HG03139 (cell line): Measurements from ENCODE around the gene MTHFD1L.

Experiments used
- ATAC-seq: cut with Tn5 transposase; IDR thresholded peaks from one replicate; pipeline ENCODE4 v1.9.1; 2021; ENCODE audit not compliant: unreplicated experiment

The MTHFD1L gene

DNA sequence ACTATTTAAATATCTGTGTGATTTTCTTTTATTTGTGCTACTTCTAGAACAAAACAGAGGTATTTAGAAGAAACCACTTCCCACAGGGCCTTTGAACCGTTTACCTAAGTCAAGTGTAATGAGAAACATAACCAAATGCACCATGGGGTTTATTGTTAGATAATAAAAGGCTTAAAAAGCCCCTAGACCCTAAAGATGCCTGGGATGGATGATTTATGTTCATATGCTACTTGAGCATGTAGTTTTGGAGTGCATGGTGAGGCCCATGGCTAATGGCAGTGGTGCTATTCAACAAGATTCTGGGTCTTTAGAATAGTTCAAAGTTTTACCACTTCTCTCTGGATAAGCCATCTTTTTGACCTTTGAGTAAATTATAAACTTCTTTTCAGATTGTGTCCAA, 65.9 kb downstream of the MTHFD1L start:
- ATAC-seq: no peak

DNA sequence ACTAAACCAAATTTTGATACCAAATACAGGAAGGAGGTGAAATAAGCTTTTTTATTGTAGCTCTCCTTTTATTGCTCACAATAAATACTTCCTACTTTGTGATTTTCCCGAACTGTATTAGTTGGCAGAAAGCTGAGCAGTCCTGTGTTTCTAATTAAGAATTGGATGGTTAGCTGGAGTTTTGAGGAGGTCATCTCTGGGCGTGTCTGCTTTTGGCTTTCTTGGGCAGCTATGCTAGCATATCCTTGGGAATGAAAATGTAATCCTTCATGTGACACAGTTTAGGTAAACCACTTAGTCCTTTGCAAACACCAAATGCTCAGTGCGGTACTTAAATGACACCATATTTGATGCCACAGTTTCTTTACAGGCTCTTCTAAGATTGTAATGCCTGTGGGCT, 67.5 kb downstream of the MTHFD1L start:
- no peak for ATAC-seq

DNA sequence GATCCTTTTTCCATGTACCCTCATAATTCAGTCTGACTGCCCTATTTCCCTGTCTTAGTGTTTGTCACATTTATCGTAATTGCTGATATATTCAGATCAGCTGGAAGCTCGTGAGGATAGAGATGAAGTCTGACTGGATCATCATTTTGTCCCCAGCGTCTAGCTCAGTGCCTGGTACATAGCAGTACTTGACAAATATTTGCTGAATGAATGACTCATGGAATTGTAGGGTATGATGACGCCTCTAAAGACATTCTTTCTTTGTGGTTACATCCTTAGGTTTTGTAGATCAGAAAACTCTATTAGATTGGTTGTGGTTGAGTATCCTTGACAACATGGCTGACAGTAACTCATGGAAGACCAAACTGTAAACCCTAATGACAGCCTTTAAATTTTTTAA, 68.9 kb downstream of the MTHFD1L start:
- ATAC-seq: no peak

DNA sequence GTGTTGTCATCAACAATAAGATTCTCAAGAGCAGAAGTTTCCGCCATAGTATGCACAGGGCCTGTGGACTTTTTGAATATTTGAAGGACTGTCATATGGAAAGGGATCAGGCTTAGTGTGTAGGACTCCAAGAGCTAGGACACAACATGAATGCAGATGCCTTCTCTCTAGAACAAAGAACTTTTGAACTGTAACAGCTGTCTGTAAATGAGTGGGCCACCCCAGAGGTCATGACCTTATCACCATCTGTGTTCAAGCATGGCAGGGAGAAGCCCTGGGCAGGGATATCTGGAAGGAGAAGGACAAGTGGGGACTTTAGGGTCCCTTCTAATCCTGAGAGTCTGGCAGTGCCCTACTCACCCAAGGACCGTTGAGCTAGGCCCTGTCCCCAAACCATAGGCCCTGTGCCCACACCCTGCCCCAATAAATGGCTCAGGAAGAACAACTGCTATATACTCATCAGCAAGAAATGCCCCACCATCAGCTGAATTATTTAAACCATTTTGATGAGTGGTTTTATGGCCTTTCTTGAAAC, 70.6 kb downstream of the MTHFD1L start:
- no peak for ATAC-seq

DNA sequence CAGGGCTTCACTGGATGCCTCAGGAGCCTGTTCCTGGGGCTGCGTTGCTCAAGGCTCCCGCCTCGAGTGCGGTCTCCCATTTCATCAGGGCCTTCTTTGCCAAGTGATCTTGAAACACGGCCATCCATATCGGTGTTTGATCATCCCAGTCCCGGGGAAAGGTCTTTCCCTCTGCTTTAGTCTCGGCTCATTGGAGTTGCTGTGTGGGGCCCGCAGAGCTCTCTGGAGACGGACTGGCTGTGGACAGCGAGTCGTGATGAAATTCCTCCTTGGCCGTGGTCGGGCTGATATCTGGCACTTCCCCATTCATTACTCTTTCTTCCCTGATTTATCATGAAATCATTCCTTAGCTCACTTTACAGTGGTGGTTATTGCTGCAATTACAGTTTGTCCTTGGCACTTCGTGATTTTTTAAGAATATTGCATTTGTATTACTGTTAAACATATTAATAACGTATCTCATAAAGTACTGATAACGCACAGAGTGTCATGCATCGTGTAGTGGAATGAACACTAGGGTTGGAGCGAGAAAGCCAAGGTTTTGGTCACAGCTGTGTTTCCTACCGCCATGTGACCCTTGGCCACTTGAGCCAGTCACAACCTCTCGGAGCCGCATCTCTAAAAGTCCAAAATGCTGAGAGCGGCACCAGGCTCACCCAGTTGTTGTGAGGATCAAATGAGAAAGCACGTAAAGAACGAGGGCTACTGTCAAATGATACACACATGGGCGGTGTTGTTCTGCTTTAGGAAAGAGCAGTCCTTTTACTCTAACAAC, 71.8 kb downstream of the MTHFD1L start:
- no peak for ATAC-seq

DNA sequence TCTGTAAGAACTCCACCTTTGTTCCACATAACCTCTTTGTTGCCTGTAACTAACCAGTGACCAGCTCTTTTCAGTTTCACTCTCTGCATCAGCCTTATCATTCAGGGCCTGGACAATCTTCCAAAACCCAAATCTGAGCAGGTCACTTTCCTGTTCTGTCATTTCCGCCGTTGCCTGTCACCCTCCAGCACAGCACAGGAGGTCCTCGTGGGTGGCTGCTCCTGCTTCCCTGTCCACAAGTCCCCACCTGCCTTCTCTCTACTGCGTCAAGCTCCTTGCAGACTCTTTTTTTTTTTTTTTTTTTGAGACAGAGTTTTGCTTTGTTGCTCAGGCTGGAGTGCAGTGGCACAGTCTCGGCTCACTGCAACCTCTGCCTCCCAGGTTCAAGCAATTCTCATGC, 73.9 kb downstream of the MTHFD1L start:
- no peak for ATAC-seq

DNA sequence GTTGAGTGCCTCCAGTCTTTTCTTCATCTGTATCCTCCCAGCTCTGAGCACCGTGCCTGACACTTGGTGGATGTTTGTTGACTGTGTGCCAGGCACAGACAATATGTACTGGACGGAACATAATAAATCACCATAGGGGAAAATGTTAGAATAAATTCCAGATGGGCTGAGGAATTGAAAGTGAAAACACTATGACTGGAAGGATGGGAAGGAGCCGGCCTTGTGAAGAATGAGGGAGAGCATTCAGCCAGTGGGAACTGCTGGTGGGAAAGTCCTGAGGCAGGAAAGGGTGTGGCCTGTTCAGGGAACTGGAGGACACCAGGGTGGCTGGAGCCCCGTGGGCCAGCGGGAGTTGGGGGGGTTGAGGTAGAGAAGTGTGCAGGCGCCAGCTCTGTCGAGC, 75.4 kb downstream of the MTHFD1L start:
- no peak for ATAC-seq

DNA sequence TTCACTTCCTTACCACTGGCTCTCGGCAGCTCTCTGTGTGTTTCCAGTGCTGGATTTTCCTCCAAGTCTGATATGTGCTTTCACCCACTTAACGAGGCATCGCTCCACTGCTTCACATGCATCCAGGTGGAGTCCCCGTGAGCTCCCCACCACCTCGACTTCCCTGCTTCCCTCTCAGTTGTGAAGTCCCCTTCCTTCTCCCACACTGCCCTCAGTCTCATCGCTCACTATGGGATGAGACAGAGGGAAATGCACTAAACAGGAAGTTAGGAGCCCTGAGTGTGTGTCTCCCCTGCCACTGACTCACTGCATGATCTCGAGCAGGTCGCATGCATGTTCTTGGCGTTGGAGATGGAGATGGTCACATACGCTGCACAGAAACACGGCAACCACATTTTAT, 84.0 kb downstream of the MTHFD1L start:
- no peak for ATAC-seq

DNA sequence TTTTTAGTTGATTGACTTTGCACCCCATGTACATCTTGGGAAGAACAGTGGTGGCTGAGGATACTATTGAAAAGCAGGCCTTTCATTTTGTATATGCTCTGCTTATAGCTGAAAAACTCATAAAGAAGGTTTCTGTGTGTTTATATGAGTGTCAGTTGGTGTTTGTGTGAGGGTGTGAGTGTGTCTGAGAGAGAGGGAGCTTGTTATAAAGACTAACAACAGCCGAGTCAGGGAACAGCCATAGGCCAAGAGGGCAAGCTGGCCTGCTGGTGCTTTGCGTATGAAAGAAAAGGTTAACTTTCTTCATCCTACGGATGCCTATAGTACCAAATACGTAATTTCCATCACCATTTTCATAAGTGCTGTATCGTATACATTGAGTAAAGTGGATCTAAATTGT, 88.3 kb downstream of the MTHFD1L start:
- no peak for ATAC-seq

DNA sequence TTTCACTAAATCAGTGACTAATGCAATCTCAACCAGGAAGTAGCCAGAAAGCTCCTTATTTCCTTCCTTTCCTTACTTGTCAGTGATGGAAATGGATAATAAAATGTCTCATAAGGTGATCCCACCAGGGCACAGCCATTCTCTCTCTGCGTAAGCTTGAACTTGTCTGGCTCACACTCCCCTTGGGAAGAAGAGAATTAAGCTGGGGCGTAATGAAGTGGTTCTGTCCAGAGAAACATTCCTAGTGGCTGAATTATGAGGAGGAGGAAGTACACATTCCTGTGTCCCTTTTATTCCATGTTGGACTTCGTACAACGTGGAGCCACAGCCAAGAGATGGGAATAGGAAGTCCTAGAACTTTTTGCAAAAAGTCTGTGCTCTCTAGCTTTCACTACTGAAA, 93.7 kb downstream of the MTHFD1L start:
- no peak for ATAC-seq

DNA sequence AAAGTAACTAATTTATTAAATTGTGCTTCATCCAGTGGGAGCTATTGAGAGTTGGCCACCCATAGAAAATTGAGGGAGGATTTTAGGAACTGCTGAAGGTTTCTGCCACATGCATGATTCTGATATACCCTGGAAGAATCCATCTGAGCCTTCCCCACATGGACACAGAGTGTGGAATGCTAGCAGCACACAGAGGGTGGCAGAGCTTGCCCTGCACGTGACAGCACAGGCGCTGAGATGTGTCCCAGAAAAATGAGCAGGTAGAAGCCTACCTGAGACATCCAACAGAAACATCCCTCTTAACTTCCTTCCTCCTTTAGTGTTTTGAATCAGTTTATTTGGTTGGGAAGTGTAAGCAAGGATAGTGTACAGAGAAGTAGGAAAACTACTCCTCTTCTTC, 96.9 kb downstream of the MTHFD1L start:
- ATAC-seq: no peak

DNA sequence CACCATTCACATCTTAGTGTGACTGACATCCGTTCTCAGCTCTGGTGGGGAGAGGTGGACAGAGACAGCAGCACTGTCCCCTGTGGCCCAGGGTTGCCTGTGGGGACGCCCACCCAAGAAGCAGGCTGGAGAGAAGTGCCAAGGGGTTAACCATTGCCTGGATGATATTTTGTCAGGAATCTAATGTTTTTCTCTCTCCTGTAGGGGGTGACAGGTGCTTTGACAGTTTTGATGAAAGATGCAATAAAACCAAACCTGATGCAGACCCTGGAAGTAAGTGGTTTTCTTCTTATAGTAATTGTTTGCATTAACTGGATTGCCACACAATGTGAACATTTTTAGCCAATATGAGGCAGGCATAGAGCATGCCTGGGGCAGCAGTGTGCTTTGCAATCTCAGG, 99.3 kb downstream of the MTHFD1L start:
- ATAC-seq: no peak

DNA sequence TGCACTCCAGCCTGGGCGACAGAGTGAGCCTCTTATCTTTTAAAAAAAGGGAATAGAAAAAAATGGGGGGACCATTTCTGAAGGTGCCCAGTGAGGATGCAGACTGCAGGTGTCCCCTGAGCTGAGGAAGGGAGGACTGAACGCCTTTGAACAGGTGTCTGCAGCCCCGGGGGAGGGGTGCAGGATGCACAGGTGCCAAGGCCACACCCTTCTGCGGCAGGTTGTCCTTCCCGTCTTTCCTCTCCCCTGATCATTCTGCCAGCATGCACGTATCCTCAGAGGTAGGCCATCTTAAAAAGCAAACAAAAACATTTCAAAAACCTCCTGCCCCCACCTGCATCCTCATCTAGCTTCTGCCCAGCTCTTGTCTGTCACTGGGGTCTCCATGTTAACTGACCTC, 101.3 kb downstream of the MTHFD1L start:
- ATAC-seq: no peak

DNA sequence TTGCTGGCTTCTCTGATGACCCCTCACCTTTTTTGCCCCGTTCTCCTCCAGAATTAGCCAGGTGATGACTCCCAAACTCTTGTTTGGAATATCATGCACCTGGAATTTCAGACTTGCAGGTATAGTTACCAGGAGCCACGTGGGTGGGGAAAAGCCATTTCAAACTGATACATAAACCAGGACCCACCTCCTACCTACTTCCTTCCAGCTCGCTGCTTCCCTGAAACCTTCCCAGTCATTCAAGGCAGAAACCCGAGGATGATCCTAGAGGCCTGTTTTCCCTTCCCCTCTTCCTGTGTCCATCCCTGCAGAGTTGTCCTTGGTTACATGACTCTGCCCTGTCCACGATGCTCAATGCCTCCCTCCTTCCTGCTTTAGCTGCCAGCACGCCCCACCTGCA, 101.9 kb downstream of the MTHFD1L start:
- ATAC-seq: no peak

DNA sequence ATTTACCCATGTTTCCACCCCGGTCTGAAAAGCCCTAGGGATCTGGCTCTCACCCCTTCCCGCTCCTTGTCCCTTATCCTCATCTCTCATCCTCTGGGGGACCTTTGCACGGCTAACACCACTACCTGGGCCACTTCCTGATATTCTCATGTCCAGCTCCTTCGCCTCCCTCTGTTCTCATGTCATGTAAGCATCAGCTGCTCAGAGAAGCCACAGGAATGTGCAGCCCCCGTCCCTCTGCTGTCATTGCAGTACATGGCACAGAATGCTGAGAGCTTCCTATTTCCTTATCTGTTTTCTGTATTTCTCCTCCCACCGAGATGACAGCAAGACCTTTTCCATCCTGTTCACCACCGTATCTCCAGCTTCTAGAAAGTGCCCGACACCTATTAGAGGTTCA, 102.4 kb downstream of the MTHFD1L start:
- ATAC-seq: no peak

DNA sequence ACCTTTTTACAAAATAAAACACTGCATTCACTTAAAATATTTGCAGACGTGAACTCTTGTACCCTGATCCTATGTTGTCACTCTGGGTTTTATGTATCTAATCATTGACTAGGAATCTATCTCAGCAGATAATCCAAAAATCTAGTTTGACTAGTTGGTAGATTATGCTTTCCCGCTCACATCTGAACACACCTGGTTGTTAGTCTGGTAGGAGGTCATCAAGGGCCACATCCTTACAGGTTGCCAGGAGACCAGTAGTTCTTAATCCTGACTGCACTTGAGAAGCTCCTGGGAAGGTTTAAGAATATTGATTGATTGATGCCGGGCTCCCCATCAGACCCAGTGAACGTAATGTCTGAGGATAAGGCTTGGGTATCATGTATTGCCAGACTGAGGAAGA, 104.4 kb downstream of the MTHFD1L start:
- ATAC-seq: no peak

DNA sequence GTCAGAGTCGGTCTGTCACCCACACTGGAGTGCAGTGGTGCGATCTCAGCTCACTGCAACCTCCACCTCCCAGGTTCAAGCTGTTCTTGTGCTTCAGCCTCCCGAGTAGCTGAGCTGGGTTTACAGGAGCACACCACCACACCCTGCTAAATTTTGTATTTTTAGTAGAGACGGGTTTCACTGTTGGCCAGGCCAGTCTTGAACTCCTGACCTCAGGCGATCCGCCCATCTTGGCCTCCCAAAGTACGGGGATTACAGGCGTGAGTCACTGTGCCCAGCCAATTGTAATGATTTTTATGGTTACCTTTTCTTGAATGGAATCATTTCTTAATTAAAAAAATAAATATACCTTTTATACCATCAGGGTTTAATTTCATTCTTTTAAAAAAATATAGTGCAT, 105.7 kb downstream of the MTHFD1L start:
- ATAC-seq: no peak

DNA sequence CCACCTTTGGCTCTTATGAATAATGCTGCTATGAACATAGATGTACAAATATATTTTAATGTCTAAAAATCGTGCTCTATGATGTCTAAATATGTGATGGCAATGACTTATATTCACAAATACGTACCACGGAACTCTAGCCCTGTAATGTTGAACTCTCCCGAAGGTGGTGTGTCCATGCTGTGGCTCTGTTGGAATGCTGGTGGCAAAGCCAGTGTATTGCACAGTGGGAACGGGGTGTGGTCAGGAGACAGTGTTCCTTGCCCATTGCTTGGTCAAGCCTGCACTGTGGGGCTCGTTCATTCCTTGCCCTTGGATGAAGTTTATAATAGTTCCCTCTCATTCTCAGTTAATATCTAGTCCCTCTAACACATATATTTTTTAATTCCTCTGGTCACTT, 109.6 kb downstream of the MTHFD1L start:
- no peak for ATAC-seq

DNA sequence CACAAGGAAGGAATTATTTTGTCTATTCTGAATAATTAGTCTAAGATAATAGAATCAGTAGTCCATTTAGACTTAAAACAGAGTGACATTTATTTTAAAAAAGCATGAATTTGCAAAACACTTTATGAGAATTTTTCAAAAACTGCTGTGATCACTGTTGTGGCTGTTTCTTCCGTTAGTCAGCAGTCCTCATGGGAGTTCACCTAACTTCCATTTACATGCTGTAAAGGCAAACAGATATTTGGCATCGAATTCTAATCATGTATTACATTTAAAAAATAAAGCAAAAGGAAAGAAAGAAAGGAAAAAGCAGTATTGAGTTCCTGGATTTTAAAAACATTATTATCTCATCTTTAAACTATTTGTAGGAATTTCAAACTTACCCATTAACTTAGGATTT, 111.8 kb downstream of the MTHFD1L start:
- no peak for ATAC-seq

DNA sequence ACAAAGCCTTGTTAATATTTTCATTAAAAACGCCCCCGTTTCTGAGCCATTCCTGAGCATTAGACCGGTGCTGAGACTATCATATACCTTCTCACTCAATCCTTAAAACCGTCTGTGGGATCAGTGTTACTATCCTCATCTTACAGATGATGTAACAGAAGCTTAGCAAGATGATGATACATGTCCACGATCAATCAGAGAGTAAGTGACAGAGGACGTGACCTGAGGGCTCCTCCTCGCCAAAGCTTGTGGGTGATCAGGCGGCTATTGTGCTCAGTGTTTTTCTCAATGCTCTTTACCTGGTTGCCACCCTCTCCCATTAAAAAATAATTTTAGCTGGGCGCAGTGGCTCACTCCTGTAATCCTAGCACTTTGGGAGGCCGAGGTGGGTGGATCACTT, 113.1 kb downstream of the MTHFD1L start:
- ATAC-seq: no peak

DNA sequence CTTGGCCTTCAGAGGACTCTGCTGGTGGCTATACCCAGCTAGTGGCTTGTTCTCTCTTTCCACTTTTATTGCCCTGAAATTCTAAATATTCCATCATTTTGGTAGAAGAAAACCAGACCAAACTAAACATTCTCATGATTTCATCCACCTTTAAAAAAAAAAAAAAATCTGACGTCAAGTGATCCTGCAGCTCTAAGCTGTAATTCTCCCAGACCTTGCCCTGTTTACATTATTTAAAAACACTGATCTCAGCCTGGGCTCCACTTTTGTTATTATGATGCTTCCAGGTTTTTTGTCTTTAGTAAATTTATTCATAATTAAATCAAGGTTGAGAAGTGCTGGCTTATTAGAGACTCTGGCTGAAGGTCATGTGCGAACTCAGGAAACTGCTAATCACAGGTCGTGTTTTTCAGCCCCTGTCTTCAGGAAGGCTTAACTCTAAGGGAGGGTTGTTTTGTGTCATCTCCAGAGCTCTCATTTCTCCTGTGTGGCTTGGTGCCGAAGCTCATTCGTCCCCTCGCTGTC, 114.4 kb downstream of the MTHFD1L start:
- no peak for ATAC-seq

DNA sequence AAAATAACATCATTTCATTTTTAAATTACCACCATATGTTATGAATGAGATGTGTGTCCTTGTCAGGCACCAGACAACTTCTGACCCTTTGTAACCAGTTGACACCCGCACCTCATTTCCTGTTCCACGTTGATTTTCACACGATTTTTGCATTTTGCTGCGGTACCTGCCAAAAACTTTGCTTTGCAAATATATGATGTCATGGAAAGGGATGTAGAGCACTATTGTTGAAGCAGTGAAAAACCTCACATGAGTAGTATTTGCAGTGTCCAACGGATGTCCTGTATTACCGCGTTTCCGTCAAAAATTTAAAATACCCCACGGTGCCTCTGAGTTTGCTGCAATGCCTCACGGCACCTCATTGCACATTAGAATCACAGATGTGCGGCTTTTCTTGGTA, 115.6 kb downstream of the MTHFD1L start:
- ATAC-seq: peak; percentile 80

DNA sequence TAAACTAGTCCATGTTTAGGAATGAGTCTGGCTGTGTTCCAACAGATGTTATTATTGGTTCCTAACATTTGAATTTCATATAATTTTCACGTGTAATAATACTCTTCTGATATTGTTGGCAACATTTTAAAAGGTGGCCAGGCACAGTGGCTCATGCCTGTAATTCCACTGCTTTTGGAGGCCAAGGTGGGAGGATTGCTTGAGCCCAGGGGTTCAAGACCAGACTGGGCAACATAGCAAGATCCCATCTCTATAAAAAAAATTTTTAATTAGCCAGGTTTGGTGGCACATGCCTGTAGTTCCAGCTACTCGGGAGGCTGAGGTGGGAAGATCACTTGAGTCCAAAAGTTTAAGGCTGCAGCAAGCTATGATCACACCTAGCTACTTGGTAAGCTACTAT, 116.2 kb downstream of the MTHFD1L start:
- ATAC-seq: no peak
